Sigmoid colon (tissue), 7 donors: ENCODE results near the gene ATP1A1. TPM values are rescaled to one million over a fixed set of nuclear protein-coding genes. Genes with fewer than 3 reads are reported as not detected.

ENCODE experiments used
- DNase-seq: peaks from one replicate; pipeline ENCODE4 v3.0.0-alpha.2; 2019
- H3K27ac ChIP-seq, 4 donors: fragments of 200-600 bp; sonication (generic); one replicate each; pipeline ENCODE4 v1.5.1; 2016 to 2019; ENCODE audit warnings: mild to moderate bottlenecking in 1 of 4
- H3K27me3 ChIP-seq, 3 donors: fragments of 200-600 bp; sonication (generic); one replicate each; pipeline ENCODE4 v1.5.1; 2019; ENCODE audit warnings: mild to moderate bottlenecking in 1 of 3
- H3K36me3 ChIP-seq, 4 donors: fragments of 200-600 bp; sonication (generic); one replicate each; pipeline ENCODE4 v1.5.1; 2016 to 2019
- H3K4me1 ChIP-seq, 4 donors: fragments of 200-600 bp; sonication (generic); one replicate each; pipeline ENCODE4 v1.5.1; 2017 to 2019
- H3K4me3 ChIP-seq, 4 donors: fragments of 200-600 bp; sonication (generic); one replicate each; pipeline ENCODE4 v1.5.1; 2017 to 2019; ENCODE audit warnings: mild to moderate bottlenecking in 2 of 4, moderate library complexity in 1 of 4
- H3K9me3 ChIP-seq, 4 donors: fragments of 200-600 bp in 3 of 4; sonication (generic) in 3 of 4; one replicate each; pipeline versions ENCODE4 v1.5.1 to v1.6.1; 2013 to 2019
- CTCF ChIP-seq, 4 experiments: fragments of 450-650 bp in 3 of 4; fragments of 200-600 bp in 1 of 4; IDR thresholded peaks; one replicate each; pipeline ENCODE4 v1.5.1; 2016 to 2019; ENCODE audit warnings: antibody characterized with exemption in 4 of 4, mild to moderate bottlenecking in 3 of 4, moderate library complexity in 2 of 4
- EP300 ChIP-seq, 4 donors: sonication (generic); formaldehyde crosslinking; IDR thresholded peaks; one replicate each; pipeline ENCODE4 v1.6.1; 2017; ENCODE audit warnings: antibody characterized with exemption in 4 of 4
- POLR2A ChIP-seq, 2 donors: fragments of 450-650 bp; IDR thresholded peaks; one replicate each; pipeline ENCODE4 v1.6.1; 2016; ENCODE audit warnings: antibody characterized with exemption in 2 of 2, mild to moderate bottlenecking in 2 of 2, moderate library complexity in 2 of 2
- POLR2AphosphoS5 ChIP-seq, 4 donors: sonication (generic); formaldehyde crosslinking; IDR thresholded peaks; one replicate each; pipeline ENCODE4 v1.6.1; 2017; ENCODE audit warnings: antibody characterized with exemption in 4 of 4
- WGBS, 2 donors: extraction: QIAGEN DNeasy Blood & Tissue Kit; methylation state at CpG; one replicate each; pipeline ENCODE4 v1.1.7; 2013; 5-methylcytosine and 5-hydroxymethylcytosine counted together
- intact Hi-C: fragments of 100-400 bp; cut with DNase I; formaldehyde crosslinking; loops from one replicate; pipeline ENCODE4 v1.15.1; 2023
- polyA plus RNA-seq, 3 donors: library from polyadenylated mRNA; stranded (reverse); fragments of 200-250 nt; gene quantifications; one replicate each; pipeline ENCODE4 v1.2.3, GENCODE V29; 2013
- total RNA-seq, 4 donors: library from RNA; depleted of rRNA; stranded (reverse); fragments of >200 nt; gene quantifications; one replicate each; pipeline ENCODE4 v1.1.0, GENCODE V29; 2016
- donor health status: healthy with polysubstance abuse.
- donor health status: Bipolar disorder and iron deficiency.
- donor health status: healthy.

The ATP1A1 gene
- total and polyA plus RNA-seq, 7 donors, result 88.6 to 1,099 (median 101) TPM

- Histone ChIP-seq H3K36me3 (no peaks in the 10 kb centered on the region), H3K9me3 (no peaks in the 10 kb centered on the region), H3K4me3 (peak overlapping the region in 3 of 4 donors; percentile 4 to 99 (median 98)), H3K27me3 (no peaks in the 10 kb centered on the region), H3K27ac (peak overlapping the region; percentile 80 to 98 (median 95)), H3K4me1 (peaks cover 0 to 72% (median 68%) of the 10 kb centered on the region in 4 donors)
- intact Hi-C loops, result loop anchor here (5.0 to 10.0 kb wide), 3 partner anchors 196 to 539 kb away; partner anchors contain the start of gene CD58
- WGBS, 2 donors, result 6 to 37% methylated on average over 9 of the region's 9 CpGs
- TF ChIP-seq EP300 (IDR thresholded peaks at IDR 0.05) (peak in 2 of 4 donors; percentile 46 to 73), POLR2AphosphoS5 (IDR thresholded peaks at IDR 0.05) (peak; percentile 67 to 93 (median 76)), POLR2A (IDR thresholded peaks at IDR 0.05) (peak; percentile 38 to 58), CTCF (IDR thresholded peaks at IDR 0.05) (no peak)
- DNase-seq, result peak; percentile 93
These were observed 3.1 kb downstream of the ATP1A1 start for GRCh38 chr1:116375887-116376728.

DNA sequence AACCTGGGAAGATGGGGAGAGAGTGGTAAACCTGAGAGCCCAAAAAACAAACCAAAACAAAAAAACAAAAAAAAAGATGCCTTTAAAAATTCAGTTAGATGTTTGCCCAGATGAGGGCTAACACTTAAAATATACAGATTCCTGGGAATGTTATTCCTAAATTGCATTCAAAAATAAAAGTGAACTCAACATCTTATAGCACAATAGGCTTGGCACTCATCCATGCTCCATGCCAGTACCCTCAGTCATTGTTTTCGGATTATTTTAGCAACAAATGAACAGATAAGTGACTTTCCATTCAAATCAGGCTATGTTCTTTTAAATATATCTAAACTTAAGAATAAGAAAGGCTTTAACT is 3.7 kb downstream of the ATP1A1 start:
- intact Hi-C loops, result loop anchor here (5.0 to 10.0 kb wide), 3 partner anchors 196 to 538 kb away; partner anchors contain the start of gene CD58
- peaks cover 0 to 77% (median 68%) of the 10 kb centered on the region in 4 donors for H3K4me1 ChIP-seq
- DNase-seq, result no peak
- 24 to 63% methylated on average over 1 of the region's 1 CpG for WGBS, 2 donors
- H3K4me3 ChIP-seq, result no peak overlapping the region
- peak overlapping the region; percentile 80 to 98 (median 95) for H3K27ac ChIP-seq
- no peaks in the 10 kb centered on the region for H3K27me3 ChIP-seq
- TF ChIP-seq EP300 (IDR thresholded peaks at IDR 0.05), result no peak
- H3K9me3 ChIP-seq, result no peaks in the 10 kb centered on the region
- H3K36me3 ChIP-seq, result no peaks in the 10 kb centered on the region

GRCh38 chr1:116377541-116378529 is 4.8 kb downstream of the ATP1A1 start:
- intact Hi-C loops, result loop anchor here (2.0 to 10.0 kb wide), 4 partner anchors 41 to 537 kb away; partner anchors contain the start of gene CD58
- H3K36me3 ChIP-seq, result no peaks in the 10 kb centered on the region
- WGBS, 2 donors, result 18 to 33% methylated on average over 13 of the region's 13 CpGs
- peaks cover 0 to 80% (median 66%) of the 10 kb centered on the region in 4 donors for H3K4me1 ChIP-seq
- H3K9me3 ChIP-seq, result no peaks in the 10 kb centered on the region
- H3K27me3 ChIP-seq, result no peaks in the 10 kb centered on the region
- H3K4me3 ChIP-seq, result peak overlapping the region in 3 of 4 donors; percentile 2 to 17 (median 13)
- DNase-seq, result peak; percentile 90
- peak in 1 of 4 donors; percentile 29 for TF ChIP-seq EP300 (IDR thresholded peaks at IDR 0.05)
- peak; percentile 32 to 84 (median 66) for TF ChIP-seq POLR2AphosphoS5 (IDR thresholded peaks at IDR 0.05)
- no peak for TF ChIP-seq CTCF (IDR thresholded peaks at IDR 0.05)
- no peak for TF ChIP-seq POLR2A (IDR thresholded peaks at IDR 0.05)
- peak overlapping the region; percentile 80 to 98 (median 95) for H3K27ac ChIP-seq

DNA sequence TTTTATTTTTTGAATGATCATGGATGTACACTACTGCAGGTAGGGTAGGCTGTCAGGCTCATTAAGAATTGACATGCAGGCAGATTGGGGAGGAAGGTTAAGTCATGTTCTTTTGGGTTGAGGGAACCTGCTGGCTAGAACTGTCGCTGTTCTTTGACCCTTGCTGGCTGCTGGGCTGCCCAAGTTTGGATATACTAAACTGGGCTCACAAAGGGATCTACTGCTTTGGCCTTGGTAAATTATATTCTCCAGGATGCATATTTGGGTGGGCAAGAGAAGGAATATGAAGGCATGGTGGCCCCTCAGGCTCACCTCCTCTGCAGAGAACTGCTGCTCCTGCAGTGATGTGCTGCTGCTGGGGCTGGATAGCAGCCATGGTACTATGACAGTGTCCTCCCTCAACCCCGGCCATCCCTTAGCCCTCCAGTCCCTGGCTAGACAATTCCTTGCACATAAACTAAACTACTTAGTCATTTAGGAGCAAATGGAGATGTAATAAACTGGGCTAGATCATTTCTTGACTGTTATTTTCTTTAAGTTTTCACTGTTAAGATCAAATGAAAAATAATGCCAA is 6.1 kb downstream of the ATP1A1 start:
- WGBS, 2 donors, result 29 to 70% methylated on average over 2 of the region's 2 CpGs
- no peaks in the 10 kb centered on the region for H3K27me3 ChIP-seq
- intact Hi-C loops, result loop anchor here (2.0 to 10.0 kb wide), 4 partner anchors 40 to 536 kb away; partner anchors contain the start of gene CD58
- DNase-seq, result no peak
- peak overlapping the region; percentile 53 to 95 (median 88) for H3K27ac ChIP-seq
- peaks cover 0 to 79% (median 66%) of the 10 kb centered on the region in 4 donors for H3K4me1 ChIP-seq
- H3K9me3 ChIP-seq, result no peaks in the 10 kb centered on the region
- no peak overlapping the region for H3K4me3 ChIP-seq
- TF ChIP-seq CTCF (IDR thresholded peaks at IDR 0.05), result no peak
- TF ChIP-seq EP300 (IDR thresholded peaks at IDR 0.05), result no peak
- no peak for TF ChIP-seq POLR2AphosphoS5 (IDR thresholded peaks at IDR 0.05)
- no peak for TF ChIP-seq POLR2A (IDR thresholded peaks at IDR 0.05)
- H3K36me3 ChIP-seq, result peaks cover 0 to 2% (median 0%) of the 10 kb centered on the region in 4 donors
